CD4-positive, CD25-positive, alpha-beta regulatory T cell (primary cell): ENCODE data around the gene SSB. TPM values are rescaled to one million over a fixed set of nuclear protein-coding genes. Genes with fewer than 3 reads are reported as not detected.
"Not testable (repeated sequence)": the region's sequence is repeated elsewhere in the genome, so short reads cannot be mapped to it uniquely, and the experiment has no call there.

Experiments
- ATAC-seq, 2 donors: fragments of 150-1000 bp; cut with Tn5 transposase; one replicate each; pipeline ENCODE4 v1.10.0; 2021; ENCODE audit warnings: low read depth in 2 of 2, moderate number of reproducible peaks in 2 of 2, moderate library complexity in 1 of 2
- DNase-seq, 3 donors: peaks; one replicate each; pipeline versions ENCODE4 v3.0.0 to v3.0.0-alpha.2; 2012 to 2022; ENCODE audit warnings: mixed read lengths in 1 of 3
- H3K27ac ChIP-seq: one replicate; pipeline ENCODE4 v1.7.0; 2013; ENCODE audit warnings: mild to moderate bottlenecking, low read length; ENCODE audit not compliant: insufficient read depth, poor library complexity, severe bottlenecking
- H3K27me3 ChIP-seq: one replicate; pipeline ENCODE4 v1.7.0; 2013; ENCODE audit warnings: low read length; ENCODE audit not compliant: control insufficient read depth, insufficient read depth
- H3K36me3 ChIP-seq: one replicate; pipeline ENCODE4 v1.7.0; 2013; ENCODE audit warnings: mild to moderate bottlenecking, low read length, moderate library complexity; ENCODE audit not compliant: control insufficient read depth, insufficient read depth
- H3K4me1 ChIP-seq: 2 replicates; pipeline ENCODE4 v1.7.0; 2013; ENCODE audit warnings: mild to moderate bottlenecking, low read length; ENCODE audit not compliant: insufficient read depth, control insufficient read depth, poor library complexity, severe bottlenecking
- H3K4me3 ChIP-seq: one replicate; pipeline ENCODE4 v1.7.0; 2013; ENCODE audit warnings: low read depth, mild to moderate bottlenecking, low read length, moderate library complexity
- H3K9me3 ChIP-seq, 2 experiments: 1 replicate in 1 of 2; 2 replicates in 1 of 2; pipeline ENCODE4 v1.7.0; 2013; ENCODE audit warnings: low read length in 2 of 2, mild to moderate bottlenecking in 1 of 2, moderate library complexity in 1 of 2; ENCODE audit not compliant: control insufficient read depth in 2 of 2
- H3K27ac Mint-ChIP-seq, 3 donors: one replicate each; pipeline ENCODE4 v1.8.0; 2020 to 2022; ENCODE audit warnings: mild to moderate bottlenecking in 3 of 3, mixed read lengths in 3 of 3, moderate library complexity in 2 of 3
- H3K27me3 Mint-ChIP-seq: one replicate; pipeline ENCODE4 v1.8.0; 2022; ENCODE audit warnings: mild to moderate bottlenecking, mixed read lengths
- H3K36me3 Mint-ChIP-seq: one replicate; pipeline ENCODE4 v1.8.0; 2020; ENCODE audit warnings: mixed read lengths
- H3K4me1 Mint-ChIP-seq, 4 donors: one replicate each; pipeline ENCODE4 v1.8.0; 2020 to 2022; ENCODE audit warnings: mixed read lengths in 4 of 4, mild to moderate bottlenecking in 1 of 4
- H3K4me3 Mint-ChIP-seq, 4 donors: one replicate each; pipeline ENCODE4 v1.8.0; 2020 to 2022; ENCODE audit warnings: mild to moderate bottlenecking in 4 of 4, mixed read lengths in 4 of 4, moderate library complexity in 3 of 4
- H3K9me3 Mint-ChIP-seq, 7 donors: one replicate each; pipeline ENCODE4 v1.8.0; 2020 to 2022; ENCODE audit warnings: mixed read lengths in 7 of 7, mild to moderate bottlenecking in 3 of 7, moderate library complexity in 2 of 7
- polyA plus RNA-seq, 4 donors: library from polyadenylated mRNA; unstranded; fragments of 300-500 nt; fragmentation: Illumina TruSeq; gene quantifications; one replicate each; pipeline ENCODE4 v1.2.3, GENCODE V29; 2021
- total RNA-seq: library from RNA; stranded (reverse); gene quantifications from one replicate; pipeline ENCODE4 v1.2.3, GENCODE V29; 2022

Gene SSB
- total and polyA plus RNA-seq, 5 donors from 2014 or later = 82.0 to 146 (median 107) TPM

DNA sequence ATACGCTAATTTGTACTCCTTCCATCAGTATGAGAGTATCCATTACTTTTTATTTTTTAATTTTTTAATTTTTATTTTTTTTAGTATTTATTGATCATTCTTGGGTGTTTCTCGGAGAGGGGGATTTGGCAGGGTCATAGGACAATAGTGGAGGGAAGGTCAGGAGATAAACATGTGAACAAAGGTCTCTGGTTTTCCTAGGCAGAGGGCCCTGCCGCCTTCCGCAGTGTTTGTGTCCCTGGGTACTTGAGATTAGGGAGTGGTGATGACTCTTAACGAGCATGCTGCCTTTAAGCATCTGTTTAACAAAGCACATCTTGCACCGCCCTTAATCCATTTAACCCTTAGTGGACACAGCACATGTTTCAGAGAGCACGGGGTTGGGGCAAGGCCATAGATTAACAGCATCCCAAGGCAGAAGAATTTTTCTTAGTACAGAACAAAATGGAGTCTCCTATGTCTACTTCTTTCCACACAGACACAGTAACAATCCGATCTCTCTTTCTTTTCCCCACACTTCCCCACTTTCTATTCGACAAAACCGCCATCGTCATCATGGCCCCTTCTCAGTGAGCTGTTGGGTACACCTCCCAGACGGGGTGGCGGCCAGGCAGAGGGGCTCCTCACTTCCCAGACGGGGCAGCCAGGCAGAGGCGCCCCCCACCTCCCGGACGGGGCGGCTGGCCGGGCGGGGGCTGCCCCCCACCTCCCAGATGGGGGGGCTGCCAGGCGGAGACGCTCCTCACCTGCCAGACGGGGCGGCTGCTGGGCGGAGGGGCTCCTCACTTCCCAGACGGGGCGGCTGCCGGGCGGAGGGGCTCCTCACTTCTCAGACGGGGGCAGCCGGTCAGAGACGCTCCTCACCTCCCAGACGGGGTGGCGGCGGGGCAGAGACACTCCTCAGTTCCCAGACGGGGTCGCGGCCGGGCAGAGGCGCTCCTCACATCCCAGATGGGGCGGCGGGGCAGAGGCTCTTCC is 56.9 kb downstream of the SSB start:
- H3K36me3 Mint-ChIP-seq = peaks cover 25% of the 10 kb centered on the region
- H3K4me1 Mint-ChIP-seq = peaks cover 10 to 28% (median 19%) of the 10 kb centered on the region in 4 donors
- ATAC-seq, H3K4me1 ChIP-seq, H3K27me3 Mint-ChIP-seq, DNase-seq, H3K4me3 ChIP-seq, H3K36me3 ChIP-seq, H3K4me3 Mint-ChIP-seq, H3K27me3 ChIP-seq, H3K9me3 Mint-ChIP-seq, H3K27ac ChIP-seq, H3K9me3 ChIP-seq, H3K27ac Mint-ChIP-seq: not testable (repeated sequence)

DNA sequence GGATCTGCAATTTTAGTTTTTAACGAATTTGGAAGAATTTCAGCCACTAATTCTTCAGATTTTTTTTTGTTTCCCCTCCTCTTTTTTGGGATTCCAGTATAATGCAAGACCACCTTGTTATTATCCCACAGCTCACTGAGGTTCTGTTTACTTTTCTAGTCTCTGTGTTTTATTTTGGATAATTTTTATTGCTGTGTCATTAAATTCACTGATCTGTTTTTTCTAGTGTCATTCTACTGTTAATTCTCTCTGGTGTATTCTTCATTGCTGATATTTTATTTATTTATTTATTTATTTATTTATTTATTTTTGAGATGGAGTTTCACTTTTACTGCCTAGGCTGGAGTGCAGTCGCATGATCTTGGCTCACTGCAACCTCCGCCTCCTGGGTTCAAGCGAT is 60.8 kb downstream of the SSB start:
- no peak for DNase-seq
- Histone ChIP-seq H3K4me3 (no peak overlapping the region), H3K36me3 (peaks cover 4% of the 10 kb centered on the region), H3K9me3 (no peaks in the 10 kb centered on the region), H3K27me3 (no peaks in the 10 kb centered on the region), H3K27ac (no peak overlapping the region), H3K4me1 (no peaks in the 10 kb centered on the region)
- no peak for ATAC-seq
- no peak overlapping the region for H3K27ac Mint-ChIP-seq
- peaks cover 14 to 34% (median 28%) of the 10 kb centered on the region in 4 donors for H3K4me1 Mint-ChIP-seq
- no peaks in the 10 kb centered on the region for H3K9me3 Mint-ChIP-seq
- no peaks in the 10 kb centered on the region for H3K27me3 Mint-ChIP-seq
- H3K4me3 Mint-ChIP-seq = no peak overlapping the region
- peaks cover 20% of the 10 kb centered on the region for H3K36me3 Mint-ChIP-seq

DNA sequence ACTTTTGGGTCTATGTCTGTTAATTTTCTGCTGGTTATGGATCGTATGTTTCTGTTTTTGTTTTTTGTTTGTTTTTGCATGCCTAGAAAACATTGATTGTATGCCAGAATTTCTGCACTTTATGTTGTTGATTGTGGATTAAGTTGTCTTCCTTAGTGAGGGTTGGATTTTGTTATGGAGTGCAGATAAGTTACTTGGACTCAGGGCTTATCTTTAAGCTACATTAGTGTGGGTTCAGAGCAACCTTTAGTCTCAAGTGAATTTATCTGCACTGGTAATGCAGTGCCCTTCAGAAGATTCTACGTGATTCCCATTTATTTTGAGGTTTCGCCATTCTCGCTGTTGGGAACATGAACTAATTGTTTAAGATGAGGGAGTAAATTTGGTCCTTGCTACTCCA is 61.5 kb downstream of the SSB start:
- Mint-ChIP-seq H3K4me1 (peaks cover 7 to 35% (median 28%) of the 10 kb centered on the region in 4 donors), H3K27ac (no peak overlapping the region), H3K36me3 (peaks cover 20% of the 10 kb centered on the region), H3K27me3 (no peaks in the 10 kb centered on the region), H3K4me3 (no peak overlapping the region), H3K9me3 (no peaks in the 10 kb centered on the region)
- no peaks in the 10 kb centered on the region for H3K4me1 ChIP-seq
- peaks cover 4% of the 10 kb centered on the region for H3K36me3 ChIP-seq
- no peak for DNase-seq
- H3K9me3 ChIP-seq = no peaks in the 10 kb centered on the region
- H3K27ac ChIP-seq = no peak overlapping the region
- no peak for ATAC-seq
- H3K27me3 ChIP-seq = no peaks in the 10 kb centered on the region
- no peak overlapping the region for H3K4me3 ChIP-seq

Other genes with a start within 250 kb of the SSB start
- gene FASTKD1, start 225.0 kb upstream of the SSB start, total RNA-seq = 23.2 TPM
- 10 to 100 TPM in 3 of 4 donors, 1 to 10 TPM in 1; 7.3 to 16.0 (median 14.6) TPM for gene FASTKD1, start 225.0 kb upstream of the SSB start, polyA plus RNA-seq
- 81.6 TPM for gene PPIG, start 214.5 kb upstream of the SSB start, total RNA-seq
- 10 to 100 TPM; 50.6 to 58.0 (median 51.9) TPM for gene PPIG, start 214.5 kb upstream of the SSB start, polyA plus RNA-seq
- not detected for gene CFAP210, start 104.5 kb upstream of the SSB start, total RNA-seq
- not detected for gene CFAP210, start 104.5 kb upstream of the SSB start, polyA plus RNA-seq
- 5.5 TPM for gene PHOSPHO2, start 104.4 kb upstream of the SSB start, total RNA-seq
- gene PHOSPHO2, start 104.4 kb upstream of the SSB start, polyA plus RNA-seq = 1 to 10 TPM; 2.2 to 5.1 (median 4.4) TPM
- 1.3 TPM for gene KLHL23, start 65.0 kb upstream of the SSB start, total RNA-seq
- 1 to 10 TPM; 1.3 to 3.7 (median 3.1) TPM for gene KLHL23, start 65.0 kb upstream of the SSB start, polyA plus RNA-seq
- 26.7 TPM for gene METTL5, start 26.0 kb downstream of the SSB start, total RNA-seq
- 100 to 1,000 TPM; 113 to 142 (median 137) TPM for gene METTL5, start 26.0 kb downstream of the SSB start, polyA plus RNA-seq
- gene UBR3, start 28.6 kb downstream of the SSB start, total RNA-seq = 45.1 TPM
- gene UBR3, start 28.6 kb downstream of the SSB start, polyA plus RNA-seq = 10 to 100 TPM in 1 of 4 donors, 1 to 10 TPM in 3; 8.1 to 10.0 (median 9.2) TPM